ENCODE results near the gene KATNB1.

DNA sequence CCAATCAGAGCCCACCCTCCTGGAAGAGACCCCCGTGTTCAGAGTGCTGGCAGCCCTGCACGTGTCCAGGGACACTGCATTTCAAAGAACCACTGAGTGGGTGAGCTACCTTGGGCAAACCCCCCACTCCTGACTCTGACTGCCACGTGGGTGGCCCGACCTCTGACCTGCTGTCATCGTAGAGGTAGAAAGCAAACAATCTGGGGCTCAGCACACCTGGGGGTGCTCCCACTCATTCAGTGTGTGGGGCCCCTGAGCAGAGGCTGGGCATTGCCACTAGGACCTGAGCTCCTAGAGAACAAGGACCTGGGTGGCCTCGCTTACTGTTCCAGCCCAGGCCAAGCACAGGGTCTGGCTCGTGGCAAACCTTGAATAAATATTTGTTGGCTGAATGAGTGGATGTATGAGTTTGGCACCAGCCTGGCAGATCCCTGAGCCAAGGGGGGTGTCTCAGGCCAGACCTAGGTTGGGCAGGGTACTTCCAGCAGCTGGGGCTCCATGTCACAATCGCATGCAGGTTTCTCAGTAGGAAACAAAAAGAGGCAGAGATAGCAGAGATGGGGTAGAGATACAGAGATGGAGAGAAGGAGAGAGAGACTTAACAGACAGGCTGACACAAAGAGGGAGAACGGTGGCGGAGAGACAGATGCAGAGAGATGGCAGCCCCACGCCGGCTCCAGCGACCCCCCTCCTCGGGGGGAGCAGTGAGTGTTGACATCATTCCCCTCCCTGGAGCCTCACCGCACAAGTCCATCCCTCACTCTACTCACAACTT is 46.4 kb upstream of the KATNB1 start:
- TF ChIP-seq POLR2AphosphoS5 (IDR thresholded peaks at IDR 0.05; ENCODE audit: low read depth, low read length), result no peak
- TF ChIP-seq, protein P1, sequence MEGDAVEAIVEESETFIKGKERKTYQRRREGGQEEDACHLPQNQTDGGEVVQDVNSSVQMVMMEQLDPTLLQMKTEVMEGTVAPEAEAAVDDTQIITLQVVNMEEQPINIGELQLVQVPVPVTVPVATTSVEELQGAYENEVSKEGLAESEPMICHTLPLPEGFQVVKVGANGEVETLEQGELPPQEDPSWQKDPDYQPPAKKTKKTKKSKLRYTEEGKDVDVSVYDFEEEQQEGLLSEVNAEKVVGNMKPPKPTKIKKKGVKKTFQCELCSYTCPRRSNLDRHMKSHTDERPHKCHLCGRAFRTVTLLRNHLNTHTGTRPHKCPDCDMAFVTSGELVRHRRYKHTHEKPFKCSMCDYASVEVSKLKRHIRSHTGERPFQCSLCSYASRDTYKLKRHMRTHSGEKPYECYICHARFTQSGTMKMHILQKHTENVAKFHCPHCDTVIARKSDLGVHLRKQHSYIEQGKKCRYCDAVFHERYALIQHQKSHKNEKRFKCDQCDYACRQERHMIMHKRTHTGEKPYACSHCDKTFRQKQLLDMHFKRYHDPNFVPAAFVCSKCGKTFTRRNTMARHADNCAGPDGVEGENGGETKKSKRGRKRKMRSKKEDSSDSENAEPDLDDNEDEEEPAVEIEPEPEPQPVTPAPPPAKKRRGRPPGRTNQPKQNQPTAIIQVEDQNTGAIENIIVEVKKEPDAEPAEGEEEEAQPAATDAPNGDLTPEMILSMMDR (IDR thresholded peaks at IDR 0.05), result no peak
- no peak for TF ChIP-seq SIN3A (IDR thresholded peaks at IDR 0.05; ENCODE audit: borderline replicate concordance, insufficient read depth, low read depth, low read length)
